A549 treated with DMSO at 1 μM for 4 hours (cell line): ENCODE results near the gene GABRG2. TPM values are rescaled to one million over a fixed set of nuclear protein-coding genes. Genes with fewer than 3 reads are reported as not detected.

Experiments
- total RNA-seq: library from RNA; stranded (reverse); fragments of 200-300 nt; extraction: Qiagen RNA extraction; gene quantifications from 5 replicates; pipeline ENCODE4 v1.2.3, GENCODE V29; 2022; ENCODE audit warnings: low read depth

Gene GABRG2
- total RNA-seq: not detected in 5 replicates

GRCh38 chr5:162067655-162068411 is at the start of gene GABRG2:
TSS of gene GABRG2 (plus strand) at chr5:162067773. CDS start at chr5:162068000, 227 bp downstream.

Other genes with a start within 250 kb of the GABRG2 start
- not detected in 5 replicates for gene GABRA1, start 219.7 kb upstream of the GABRG2 start, total RNA-seq